K562 (cell line): ENCODE results near the gene KAZN. TPM values are rescaled to one million over a fixed set of nuclear protein-coding genes. Genes with fewer than 3 reads are reported as not detected.

Experiments used
- CHCHD3 ChIP-seq: fragments of 250-450 bp; sonication (Bioruptor Pico); IDR thresholded peaks from 2 replicates; pipeline ENCODE4 v2.1.2; 2022; ENCODE audit warnings: mild to moderate bottlenecking
- DMBX1 ChIP-seq: fragments of 250-450 bp; sonication (Bioruptor Pico); IDR thresholded peaks from 2 replicates; pipeline ENCODE4 v1.8.0; 2022; ENCODE audit warnings: inconsistent platforms, mild to moderate bottlenecking, moderate library complexity, borderline replicate concordance
- ERF ChIP-seq: fragments of 450-650 bp; formaldehyde crosslinking; IDR thresholded peaks from 2 replicates; pipeline ENCODE4 v1.4.0; 2020; ENCODE audit warnings: mild to moderate bottlenecking, mixed read lengths
- L3MBTL2 ChIP-seq: fragments of 450-650 bp; IDR thresholded peaks from 2 replicates; pipeline ENCODE4 v1.6.1; 2016; ENCODE audit warnings: mild to moderate bottlenecking, moderate library complexity
- NCOA4 ChIP-seq: fragments of 450-650 bp; IDR thresholded peaks from 2 replicates; pipeline ENCODE4 v1.6.1; 2018; ENCODE audit warnings: mild to moderate bottlenecking; ENCODE audit not compliant: partially characterized antibody
- NEUROD1 ChIP-seq: fragments of 150-350 bp; IDR thresholded peaks from 2 replicates; pipeline ENCODE4 v1.6.1; 2014; ENCODE audit warnings: borderline replicate concordance, low read length, low read depth; ENCODE audit not compliant: partially characterized antibody
- NR1H2 ChIP-seq: sonication (generic); formaldehyde crosslinking; IDR thresholded peaks from 2 replicates; pipeline ENCODE4 v1.4.0; 2020; ENCODE audit warnings: mild to moderate bottlenecking, missing genetic modification reagents
- PHF20 ChIP-seq: fragments of 450-650 bp; IDR thresholded peaks from 2 replicates; pipeline ENCODE4 v1.6.1; 2018; ENCODE audit not compliant: partially characterized antibody
- SIX5 ChIP-seq, 2 experiments: IDR thresholded peaks; 2 replicates each; pipeline ENCODE4 v1.6.1; 2011; ENCODE audit warnings: low read length in 2 of 2, borderline replicate concordance in 1 of 2, low read depth in 1 of 2, mild to moderate bottlenecking in 1 of 2, moderate library complexity in 1 of 2; ENCODE audit not compliant: insufficient read depth in 1 of 2
- ZNF584 ChIP-seq: fragments of 200-800 bp; sonication (Bioruptor generic); IDR thresholded peaks from 2 replicates; pipeline ENCODE4 v1.6.1; 2016; ENCODE audit warnings: low read depth, mild to moderate bottlenecking, missing genetic modification characterization, missing compliant biosample characterization
- ZNF764 ChIP-seq: fragments of 250-450 bp; sonication (Bioruptor Pico); IDR thresholded peaks from 2 replicates; pipeline ENCODE4 v1.4.0; 2020; ENCODE audit warnings: low read depth, mild to moderate bottlenecking, moderate library complexity
- ZNF766 ChIP-seq: fragments of 200-800 bp; sonication (Bioruptor generic); conservative IDR thresholded peaks from 2 replicates; pipeline ENCODE4 v1.6.1; 2016; ENCODE audit warnings: missing genetic modification characterization, missing compliant biosample characterization
- polyA plus RNA-seq, 8 experiments: library from polyadenylated mRNA; depleted of rRNA in 4 of 8; stranded (reverse) in 5 of 8; unstranded in 3 of 8; fragments of >200 nt; fragmentation: Nextera tagmentation in 2 of 8; fragmentation: Illumina TruSeq in 1 of 8; extraction: Ambion mirVana in 2 of 8; extraction: Trizol in 1 of 8; gene quantifications; 2 replicates each; pipeline versions ENCODE4 v1.2.1 to v1.2.3, GENCODE V29; 2011 to 2014; ENCODE audit warnings: inconsistent platforms in 1 of 8, missing spikeins in 1 of 8
- total RNA-seq, 7 experiments: library from RNA; depleted of rRNA in 6 of 7; stranded (reverse); fragments of >200 nt in 6 of 7; fragmentation: Illumina TruSeq in 2 of 7; extraction: Trizol in 2 of 7; gene quantifications; 2 replicates each; pipeline versions ENCODE4 v1.2.1 to v1.2.3, GENCODE V29; 2011 to 2021; ENCODE audit warnings: low replicate concordance in 1 of 7
- TF ChIP-seq, protein P1 (sequence below): fragments of 450-650 bp; IDR thresholded peaks from 2 replicates; pipeline ENCODE4 v1.6.1; 2016; ENCODE audit warnings: antibody characterized with exemption
- TF ChIP-seq, protein P2 (sequence below): sonication (generic); formaldehyde crosslinking; IDR thresholded peaks from 2 replicates; pipeline ENCODE4 v1.8.0; 2022; ENCODE audit warnings: mild to moderate bottlenecking, missing genetic modification reagents
- TF ChIP-seq, protein P3 (sequence below): sonication (generic); formaldehyde crosslinking; IDR thresholded peaks from 2 replicates; pipeline ENCODE4 v1.5.0; 2020; ENCODE audit warnings: missing genetic modification reagents
- TF ChIP-seq, protein P4 (sequence below): fragments of 200-400 bp; formaldehyde crosslinking; IDR thresholded peaks from 2 replicates; pipeline ENCODE4 v1.6.1; 2017; ENCODE audit warnings: mild to moderate bottlenecking, low read depth, low read length, moderate library complexity
- TF ChIP-seq, protein P5 (sequence below): fragments of 450-650 bp; IDR thresholded peaks from 2 replicates; pipeline ENCODE4 v1.6.1; 2018; ENCODE audit warnings: mild to moderate bottlenecking, low read depth; ENCODE audit not compliant: partially characterized antibody
- TF ChIP-seq, protein P6 (sequence below): fragments of 450-650 bp; IDR thresholded peaks from 2 replicates; pipeline ENCODE4 v1.6.1; 2017; ENCODE audit warnings: antibody characterized with exemption

KAZN gene
- total and polyA plus RNA-seq, 9 of the 15 experiments (the other 6 are each of a cell fraction or from before 2014, with no cell fraction given), result 2.1 to 21.6 (median 5.4) TPM

DNA sequence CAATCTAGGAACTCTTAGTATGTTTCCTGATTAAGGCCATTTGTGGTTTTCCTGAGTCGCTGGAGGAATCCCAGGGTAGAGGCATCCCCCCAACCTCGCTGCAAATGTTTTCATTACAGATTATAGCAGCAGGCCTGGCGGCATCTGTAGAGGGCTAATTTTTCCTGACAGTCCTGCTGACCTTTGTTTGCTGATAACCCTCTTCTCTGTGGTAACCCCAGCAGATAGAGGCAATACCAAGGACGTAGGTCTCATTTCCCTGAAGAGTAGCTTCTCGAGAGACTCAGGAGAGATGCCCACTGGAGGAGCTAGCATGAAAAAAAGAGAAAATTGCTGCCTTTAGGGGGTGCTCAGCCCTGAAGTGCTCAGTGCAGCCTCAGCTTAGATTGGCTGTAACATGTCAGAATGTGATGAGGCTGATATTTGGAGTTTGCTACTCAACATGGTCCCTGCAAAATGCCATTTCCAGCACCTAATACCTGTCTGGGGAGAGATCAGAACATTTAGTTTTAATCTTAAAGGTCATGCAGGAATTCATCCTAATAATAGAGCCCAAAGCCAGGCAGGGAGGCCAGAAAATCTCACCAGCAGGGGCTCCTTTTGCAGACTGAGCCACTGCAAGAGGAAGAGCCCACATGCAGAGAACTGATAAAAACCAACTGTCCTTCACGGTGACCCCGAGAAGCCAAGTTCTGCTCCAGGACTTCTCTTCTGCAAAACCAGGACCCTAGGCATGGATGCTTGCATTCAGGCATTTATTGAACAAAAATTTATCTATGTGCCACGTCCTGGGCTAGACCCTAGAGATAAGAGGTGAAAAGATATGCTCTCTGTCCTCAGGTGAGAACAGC is 184.5 kb downstream of the KAZN start (continued):
- TF ChIP-seq, protein P1, sequence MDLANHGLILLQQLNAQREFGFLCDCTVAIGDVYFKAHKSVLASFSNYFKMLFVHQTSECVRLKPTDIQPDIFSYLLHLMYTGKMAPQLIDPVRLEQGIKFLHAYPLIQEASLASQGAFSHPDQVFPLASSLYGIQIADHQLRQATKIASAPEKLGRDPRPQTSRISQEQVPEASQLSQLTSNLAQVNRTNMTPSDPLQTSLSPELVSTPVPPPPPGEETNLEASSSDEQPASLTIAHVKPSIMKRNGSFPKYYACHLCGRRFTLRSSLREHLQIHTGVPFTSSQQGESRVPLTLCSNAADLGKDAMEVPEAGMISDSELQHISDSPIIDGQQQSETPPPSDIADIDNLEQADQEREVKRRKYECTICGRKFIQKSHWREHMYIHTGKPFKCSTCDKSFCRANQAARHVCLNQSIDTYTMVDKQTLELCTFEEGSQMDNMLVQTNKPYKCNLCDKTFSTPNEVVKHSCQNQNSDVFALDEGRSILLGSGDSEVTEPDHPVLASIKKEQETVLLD, result no peak
- TF ChIP-seq, protein P2, sequence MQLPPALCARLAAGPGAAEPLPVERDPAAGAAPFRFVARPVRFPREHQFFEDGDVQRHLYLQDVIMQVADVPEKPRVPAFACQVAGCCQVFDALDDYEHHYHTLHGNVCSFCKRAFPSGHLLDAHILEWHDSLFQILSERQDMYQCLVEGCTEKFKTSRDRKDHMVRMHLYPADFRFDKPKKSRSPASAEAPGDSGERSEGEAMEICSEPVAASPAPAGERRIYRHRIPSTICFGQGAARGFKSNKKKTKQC, result no peak
- TF ChIP-seq DMBX1 (CRISPR knock-in tag) (no peak), ZNF764 (CRISPR knock-in tag) (no peak), ZNF766 (CRISPR knock-in tag) (no peak; the same call in 1 of the 2 replicates), ERF (CRISPR knock-in tag) (no peak), CHCHD3 (CRISPR knock-in tag) (no peak), NR1H2 (no peak), L3MBTL2 (peak; percentile 60; the same call in 1 of the 2 replicates), SIX5 (IDR thresholded peaks at IDR 0.05; ENCODE audit: borderline replicate concordance in 1 of 2, insufficient read depth in 1 of 2, low read depth in 1 of 2, low read length in 2 of 2) (no peak), NEUROD1 (peak; percentile 44), NCOA4 (no peak), ZNF584 (CRISPR knock-in tag) (no peak), PHF20 (no peak)
- TF ChIP-seq, protein P3, sequence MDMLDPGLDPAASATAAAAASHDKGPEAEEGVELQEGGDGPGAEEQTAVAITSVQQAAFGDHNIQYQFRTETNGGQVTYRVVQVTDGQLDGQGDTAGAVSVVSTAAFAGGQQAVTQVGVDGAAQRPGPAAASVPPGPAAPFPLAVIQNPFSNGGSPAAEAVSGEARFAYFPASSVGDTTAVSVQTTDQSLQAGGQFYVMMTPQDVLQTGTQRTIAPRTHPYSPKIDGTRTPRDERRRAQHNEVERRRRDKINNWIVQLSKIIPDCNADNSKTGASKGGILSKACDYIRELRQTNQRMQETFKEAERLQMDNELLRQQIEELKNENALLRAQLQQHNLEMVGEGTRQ (CRISPR knock-in tag), result no peak
- TF ChIP-seq, protein P4, sequence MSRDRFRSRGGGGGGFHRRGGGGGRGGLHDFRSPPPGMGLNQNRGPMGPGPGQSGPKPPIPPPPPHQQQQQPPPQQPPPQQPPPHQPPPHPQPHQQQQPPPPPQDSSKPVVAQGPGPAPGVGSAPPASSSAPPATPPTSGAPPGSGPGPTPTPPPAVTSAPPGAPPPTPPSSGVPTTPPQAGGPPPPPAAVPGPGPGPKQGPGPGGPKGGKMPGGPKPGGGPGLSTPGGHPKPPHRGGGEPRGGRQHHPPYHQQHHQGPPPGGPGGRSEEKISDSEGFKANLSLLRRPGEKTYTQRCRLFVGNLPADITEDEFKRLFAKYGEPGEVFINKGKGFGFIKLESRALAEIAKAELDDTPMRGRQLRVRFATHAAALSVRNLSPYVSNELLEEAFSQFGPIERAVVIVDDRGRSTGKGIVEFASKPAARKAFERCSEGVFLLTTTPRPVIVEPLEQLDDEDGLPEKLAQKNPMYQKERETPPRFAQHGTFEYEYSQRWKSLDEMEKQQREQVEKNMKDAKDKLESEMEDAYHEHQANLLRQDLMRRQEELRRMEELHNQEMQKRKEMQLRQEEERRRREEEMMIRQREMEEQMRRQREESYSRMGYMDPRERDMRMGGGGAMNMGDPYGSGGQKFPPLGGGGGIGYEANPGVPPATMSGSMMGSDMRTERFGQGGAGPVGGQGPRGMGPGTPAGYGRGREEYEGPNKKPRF, result no peak
- TF ChIP-seq, protein P5, sequence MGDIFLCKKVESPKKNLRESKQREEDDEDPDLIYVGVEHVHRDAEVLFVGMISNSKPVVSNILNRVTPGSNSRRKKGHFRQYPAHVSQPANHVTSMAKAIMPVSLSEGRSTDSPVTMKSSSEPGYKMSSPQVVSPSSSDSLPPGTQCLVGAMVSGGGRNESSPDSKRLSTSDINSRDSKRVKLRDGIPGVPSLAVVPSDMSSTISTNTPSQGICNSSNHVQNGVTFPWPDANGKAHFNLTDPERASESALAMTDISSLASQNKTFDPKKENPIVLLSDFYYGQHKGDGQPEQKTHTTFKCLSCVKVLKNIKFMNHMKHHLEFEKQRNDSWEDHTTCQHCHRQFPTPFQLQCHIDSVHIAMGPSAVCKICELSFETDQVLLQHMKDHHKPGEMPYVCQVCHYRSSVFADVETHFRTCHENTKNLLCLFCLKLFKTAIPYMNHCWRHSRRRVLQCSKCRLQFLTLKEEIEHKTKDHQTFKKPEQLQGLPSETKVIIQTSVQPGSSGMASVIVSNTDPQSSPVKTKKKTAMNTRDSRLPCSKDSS, result no peak
- TF ChIP-seq, protein P6, sequence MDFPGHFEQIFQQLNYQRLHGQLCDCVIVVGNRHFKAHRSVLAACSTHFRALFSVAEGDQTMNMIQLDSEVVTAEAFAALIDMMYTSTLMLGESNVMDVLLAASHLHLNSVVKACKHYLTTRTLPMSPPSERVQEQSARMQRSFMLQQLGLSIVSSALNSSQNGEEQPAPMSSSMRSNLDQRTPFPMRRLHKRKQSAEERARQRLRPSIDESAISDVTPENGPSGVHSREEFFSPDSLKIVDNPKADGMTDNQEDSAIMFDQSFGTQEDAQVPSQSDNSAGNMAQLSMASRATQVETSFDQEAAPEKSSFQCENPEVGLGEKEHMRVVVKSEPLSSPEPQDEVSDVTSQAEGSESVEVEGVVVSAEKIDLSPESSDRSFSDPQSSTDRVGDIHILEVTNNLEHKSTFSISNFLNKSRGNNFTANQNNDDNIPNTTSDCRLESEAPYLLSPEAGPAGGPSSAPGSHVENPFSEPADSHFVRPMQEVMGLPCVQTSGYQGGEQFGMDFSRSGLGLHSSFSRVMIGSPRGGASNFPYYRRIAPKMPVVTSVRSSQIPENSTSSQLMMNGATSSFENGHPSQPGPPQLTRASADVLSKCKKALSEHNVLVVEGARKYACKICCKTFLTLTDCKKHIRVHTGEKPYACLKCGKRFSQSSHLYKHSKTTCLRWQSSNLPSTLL, result no peak
